ENCODE results near the gene HECW1.

GRCh38 chr7:43328785-43329380 lies 216.4 kb downstream of the HECW1 start:
- TF ChIP-seq POLR2A (IDR thresholded peaks at IDR 0.05) (no peak), CTCF (IDR thresholded peaks at IDR 0.05) (no peak)

All from upper lobe of left lung (tissue), 4 donors.